ENCODE data around the gene PKIG. TPM values are rescaled to one million over a fixed set of nuclear protein-coding genes. Genes with fewer than 3 reads are reported as not detected.

PKIG gene
- total RNA-seq, 2 experiments from 2014 or later, result 2.9 to 4.1 TPM

- no peaks in the 10 kb centered on the region for H3K9me3 Mint-ChIP-seq
- no peak for DNase-seq
- no peak overlapping the region for H3K27ac Mint-ChIP-seq
- CTCF ChIA-PET, result no interaction called here
- intact Hi-C loops (cut with micrococcal nuclease), result no loop called here
- no peak overlapping the region for H3K4me3 Mint-ChIP-seq
- POLR2A ChIA-PET, result no interaction called here
- peaks cover 8% of the 10 kb centered on the region for H3K4me1 Mint-ChIP-seq (ENCODE audit: low read depth)
- H3K36me3 Mint-ChIP-seq, result no peaks in the 10 kb centered on the region
- no peaks in the 10 kb centered on the region for H3K27me3 Mint-ChIP-seq
Measured at GRCh38 chr20:44589537-44589936, 7.2 kb downstream of the PKIG start.

GRCh38 chr20:44590980-44591778 is 8.8 kb downstream of the PKIG start:
- CTCF ChIA-PET, result interaction anchor here (0.6 to 1.1 kb wide), 2 partner anchors 12 to 19 kb away, joined by 3 to 8 read pairs; no protein-coding TSS in a partner anchor
- no peak for DNase-seq
- intact Hi-C loops (cut with micrococcal nuclease), result no loop called here
- POLR2A ChIA-PET, result no interaction called here
- H3K4me1 Mint-ChIP-seq (ENCODE audit: low read depth), result no peaks in the 10 kb centered on the region
- H3K27ac Mint-ChIP-seq, result no peak overlapping the region
- H3K27me3 Mint-ChIP-seq, result no peaks in the 10 kb centered on the region
- H3K36me3 Mint-ChIP-seq, result no peaks in the 10 kb centered on the region
- no peak overlapping the region for H3K4me3 Mint-ChIP-seq
- no peaks in the 10 kb centered on the region for H3K9me3 Mint-ChIP-seq

GRCh38 chr20:44592366-44592765 is 10.0 kb downstream of the PKIG start:
- H3K4me3 Mint-ChIP-seq, result no peak overlapping the region
- intact Hi-C loops (cut with micrococcal nuclease), result no loop called here
- no peaks in the 10 kb centered on the region for H3K27me3 Mint-ChIP-seq
- no peak for DNase-seq
- H3K36me3 Mint-ChIP-seq, result no peaks in the 10 kb centered on the region
- no peaks in the 10 kb centered on the region for H3K4me1 Mint-ChIP-seq (ENCODE audit: low read depth)
- ChIA-PET POLR2A (no interaction called here), CTCF (interaction anchor here (1.1 kb wide), 1 partner anchor 18 kb away, joined by 3 read pairs; no protein-coding TSS in a partner anchor)
- no peak overlapping the region for H3K27ac Mint-ChIP-seq
- H3K9me3 Mint-ChIP-seq, result no peaks in the 10 kb centered on the region

- peaks cover 6% of the 10 kb centered on the region for H3K4me1 Mint-ChIP-seq (ENCODE audit: low read depth)
- H3K9me3 Mint-ChIP-seq, result no peaks in the 10 kb centered on the region
- no peak overlapping the region for H3K4me3 Mint-ChIP-seq
- H3K27ac Mint-ChIP-seq, result no peak overlapping the region
- H3K27me3 Mint-ChIP-seq, result no peaks in the 10 kb centered on the region
- ChIA-PET CTCF (interaction anchor here (0.9 to 1.4 kb wide), 2 partner anchors 10 to 16 kb away, joined by 3 read pairs; no protein-coding TSS in a partner anchor), POLR2A (no interaction called here)
- H3K36me3 Mint-ChIP-seq, result no peaks in the 10 kb centered on the region
- intact Hi-C loops (cut with micrococcal nuclease), result no loop called here
- no peak for DNase-seq
Measured at GRCh38 chr20:44593751-44594150, 11.4 kb downstream of the PKIG start.

GRCh38 chr20:44594730-44595129 is 12.4 kb downstream of the PKIG start:
- Mint-ChIP-seq H3K36me3 (no peaks in the 10 kb centered on the region), H3K9me3 (no peaks in the 10 kb centered on the region), H3K27me3 (no peaks in the 10 kb centered on the region), H3K4me1 (ENCODE audit: low read depth) (peaks cover 7% of the 10 kb centered on the region), H3K27ac (no peak overlapping the region), H3K4me3 (no peak overlapping the region)
- intact Hi-C loops (cut with micrococcal nuclease), result no loop called here
- POLR2A ChIA-PET, result no interaction called here
- peak; percentile 38 for DNase-seq
- CTCF ChIA-PET, result interaction anchor here (0.8 to 1.4 kb wide), 3 partner anchors 15 to 18 kb away, joined by 3 to 7 read pairs (median 3); no protein-coding TSS in a partner anchor

- H3K4me3 Mint-ChIP-seq, result no peak overlapping the region
- H3K9me3 Mint-ChIP-seq, result no peaks in the 10 kb centered on the region
- peaks cover 7% of the 10 kb centered on the region for H3K4me1 Mint-ChIP-seq (ENCODE audit: low read depth)
- no peaks in the 10 kb centered on the region for H3K36me3 Mint-ChIP-seq
- POLR2A ChIA-PET, result no interaction called here
- CTCF ChIA-PET, result no interaction called here
- no peaks in the 10 kb centered on the region for H3K27me3 Mint-ChIP-seq
- no peak for DNase-seq
- no peak overlapping the region for H3K27ac Mint-ChIP-seq
- intact Hi-C loops (cut with micrococcal nuclease), result no loop called here
Measured at GRCh38 chr20:44596010-44596409, 13.6 kb downstream of the PKIG start.

GRCh38 chr20:44596876-44597275 is 14.5 kb downstream of the PKIG start:
- peaks cover 7% of the 10 kb centered on the region for H3K4me1 Mint-ChIP-seq (ENCODE audit: low read depth)
- no peaks in the 10 kb centered on the region for H3K9me3 Mint-ChIP-seq
- DNase-seq, result no peak
- ChIA-PET POLR2A (no interaction called here), CTCF (no interaction called here)
- no peak overlapping the region for H3K4me3 Mint-ChIP-seq
- no peaks in the 10 kb centered on the region for H3K36me3 Mint-ChIP-seq
- intact Hi-C loops (cut with micrococcal nuclease), result no loop called here
- H3K27ac Mint-ChIP-seq, result no peak overlapping the region
- H3K27me3 Mint-ChIP-seq, result no peaks in the 10 kb centered on the region

- Mint-ChIP-seq H3K9me3 (no peaks in the 10 kb centered on the region), H3K27me3 (no peaks in the 10 kb centered on the region), H3K36me3 (no peaks in the 10 kb centered on the region), H3K4me1 (ENCODE audit: low read depth) (peaks cover 7% of the 10 kb centered on the region), H3K4me3 (no peak overlapping the region), H3K27ac (no peak overlapping the region)
- ChIA-PET POLR2A (no interaction called here), CTCF (interaction anchor here (2.2 kb wide), 1 partner anchor 12 kb away, joined by 25 read pairs; no protein-coding TSS in a partner anchor)
- intact Hi-C loops (cut with micrococcal nuclease), result no loop called here
- no peak for DNase-seq
Measured at GRCh38 chr20:44597516-44597915, 15.1 kb downstream of the PKIG start.

GRCh38 chr20:44597930-44598329 is 15.6 kb downstream of the PKIG start:
- Mint-ChIP-seq H3K27ac (no peak overlapping the region), H3K36me3 (no peaks in the 10 kb centered on the region), H3K9me3 (no peaks in the 10 kb centered on the region), H3K27me3 (no peaks in the 10 kb centered on the region), H3K4me3 (no peak overlapping the region), H3K4me1 (ENCODE audit: low read depth) (peaks cover 7% of the 10 kb centered on the region)
- intact Hi-C loops (cut with micrococcal nuclease), result no loop called here
- ChIA-PET CTCF (interaction anchor here (0.6 to 2.2 kb wide), 2 partner anchors 11 to 20 kb away, joined by 3 to 25 read pairs; no protein-coding TSS in a partner anchor), POLR2A (no interaction called here)
- DNase-seq, result no peak

GRCh38 chr20:44598423-44599305 is 16.3 kb downstream of the PKIG start:
- Mint-ChIP-seq H3K27ac (no peak overlapping the region), H3K4me1 (ENCODE audit: low read depth) (peaks cover 7% of the 10 kb centered on the region), H3K9me3 (no peaks in the 10 kb centered on the region), H3K36me3 (no peaks in the 10 kb centered on the region), H3K4me3 (no peak overlapping the region), H3K27me3 (no peaks in the 10 kb centered on the region)
- intact Hi-C loops (cut with micrococcal nuclease), result no loop called here
- ChIA-PET CTCF (interaction anchor here (0.6 to 2.2 kb wide), 3 partner anchors 11 to 234 kb away, joined by 3 to 25 read pairs (median 3); no protein-coding TSS in a partner anchor), POLR2A (no interaction called here)
- DNase-seq, result peak; percentile 12

- H3K36me3 Mint-ChIP-seq, result no peaks in the 10 kb centered on the region
- CTCF ChIA-PET, result interaction anchor here (2.2 kb wide), 1 partner anchor 10 kb away, joined by 25 read pairs; no protein-coding TSS in a partner anchor
- intact Hi-C loops (cut with micrococcal nuclease), result no loop called here
- no peaks in the 10 kb centered on the region for H3K9me3 Mint-ChIP-seq
- no peak overlapping the region for H3K4me3 Mint-ChIP-seq
- H3K4me1 Mint-ChIP-seq (ENCODE audit: low read depth), result peaks cover 7% of the 10 kb centered on the region
- no peaks in the 10 kb centered on the region for H3K27me3 Mint-ChIP-seq
- no peak overlapping the region for H3K27ac Mint-ChIP-seq
- DNase-seq, result no peak
- POLR2A ChIA-PET, result no interaction called here
Measured at GRCh38 chr20:44599715-44600114, 17.3 kb downstream of the PKIG start.

GRCh38 chr20:44600301-44600700 is 17.9 kb downstream of the PKIG start:
- H3K36me3 Mint-ChIP-seq, result no peaks in the 10 kb centered on the region
- H3K27ac Mint-ChIP-seq, result no peak overlapping the region
- POLR2A ChIA-PET, result no interaction called here
- intact Hi-C loops (cut with micrococcal nuclease), result no loop called here
- H3K4me1 Mint-ChIP-seq (ENCODE audit: low read depth), result peaks cover 7% of the 10 kb centered on the region
- no peaks in the 10 kb centered on the region for H3K9me3 Mint-ChIP-seq
- H3K27me3 Mint-ChIP-seq, result no peaks in the 10 kb centered on the region
- DNase-seq, result no peak
- CTCF ChIA-PET, result no interaction called here
- no peak overlapping the region for H3K4me3 Mint-ChIP-seq

Measured in activated CD4-positive, alpha-beta memory T cell treated with anti-CD3 and anti-CD28 coated beads for 36 hours (primary cell).